Neural cell (in vitro differentiated cells): ENCODE results near the gene CSTF1. TPM values are rescaled to one million over a fixed set of nuclear protein-coding genes. Genes with fewer than 3 reads are reported as not detected.

Source experiments
- H2AFZ ChIP-seq: fragments of 200-600, 300-800 bp; sonication (generic), shearing (Covaris generic); 2 replicates; pipeline ENCODE4 v1.6.0; 2014; ENCODE audit warnings: low read depth, mild to moderate bottlenecking, antibody characterized with exemption, low read length, moderate library complexity
- H3F3A ChIP-seq: fragments of 200-600 bp; shearing (Covaris generic); 2 replicates; pipeline ENCODE4 v1.6.1; 2016; ENCODE audit warnings: mild to moderate bottlenecking, moderate library complexity, mixed read lengths, antibody characterized with exemption, low read length; ENCODE audit not compliant: insufficient read depth, poor library complexity, severe bottlenecking
- H3K27ac ChIP-seq: fragments of 200-600, 300-800 bp; sonication (generic), shearing (Covaris generic); 2 replicates; pipeline ENCODE4 v1.5.1; 2014; ENCODE audit warnings: mild to moderate bottlenecking, low read length, moderate library complexity
- H3K27me3 ChIP-seq: fragments of 300-800, 200-600 bp; sonication (generic), shearing (Covaris generic); 2 replicates; pipeline ENCODE4 v1.6.0; 2014; ENCODE audit warnings: mild to moderate bottlenecking, low read depth, low read length, moderate library complexity; ENCODE audit not compliant: insufficient read depth
- H3K36me3 ChIP-seq: fragments of 300-800, 200-600 bp; sonication (generic), shearing (Covaris generic); 2 replicates; pipeline ENCODE4 v1.5.1; 2014; ENCODE audit warnings: mild to moderate bottlenecking, antibody characterized with exemption, low read length, moderate library complexity; ENCODE audit not compliant: insufficient read depth
- H3K4me2 ChIP-seq: fragments of 300-800, 200-600 bp; sonication (generic), shearing (Covaris generic); 2 replicates; pipeline ENCODE4 v1.6.0; 2014; ENCODE audit warnings: mild to moderate bottlenecking, low read length
- H3K4me3 ChIP-seq: fragments of 300-800, 200-600 bp; sonication (generic), shearing (Covaris generic); 2 replicates; pipeline ENCODE4 v1.5.1; 2014; ENCODE audit warnings: mild to moderate bottlenecking, low read length, moderate library complexity
- H3K79me2 ChIP-seq: fragments of 200-600 bp; shearing (Covaris generic); replicated peaks from 2 replicates; pipeline ENCODE4 v1.6.0; 2014; ENCODE audit warnings: mild to moderate bottlenecking, low read length, moderate library complexity; ENCODE audit not compliant: insufficient read depth
- H3K9ac ChIP-seq: fragments of 300-800, 200-600 bp; sonication (generic), shearing (Covaris generic); 2 replicates; pipeline ENCODE4 v1.6.1; 2016; ENCODE audit warnings: mild to moderate bottlenecking, low read length, mixed read lengths
- H3K9me2 ChIP-seq: fragments of 200-600 bp; shearing (Covaris generic); 2 replicates; pipeline ENCODE4 v1.6.1; 2016; ENCODE audit warnings: mild to moderate bottlenecking, low read length, mixed read lengths; ENCODE audit not compliant: insufficient read depth
- H3K9me3 ChIP-seq: fragments of 200-600, 300-800 bp; sonication (generic), shearing (Covaris generic); 2 replicates; pipeline ENCODE4 v1.6.1; 2016; ENCODE audit warnings: mild to moderate bottlenecking, mixed run types, low read length, moderate library complexity, mixed read lengths
- H4K20me1 ChIP-seq: fragments of 200-600 bp; shearing (Covaris generic); 2 replicates; pipeline ENCODE4 v1.6.1; 2016; ENCODE audit warnings: mild to moderate bottlenecking, mixed run types; ENCODE audit not compliant: insufficient read depth
- CTCF ChIP-seq: fragments of 450-650 bp; IDR thresholded peaks from 2 replicates; pipeline ENCODE4 v1.5.1; 2014; ENCODE audit warnings: antibody characterized with exemption, mild to moderate bottlenecking, moderate library complexity; ENCODE audit not compliant: poor library complexity, severe bottlenecking
- EP300 ChIP-seq: fragments of 450-650 bp; conservative IDR thresholded peaks from 2 replicates; pipeline ENCODE4 v1.6.1; 2014; ENCODE audit warnings: antibody characterized with exemption, mild to moderate bottlenecking, moderate library complexity; ENCODE audit not compliant: poor library complexity, severe bottlenecking
- EZH2 ChIP-seq: fragments of 200-600, 300-800 bp; shearing (Covaris generic), sonication (generic); IDR thresholded peaks from 2 replicates; pipeline ENCODE4 v1.6.1; 2014; ENCODE audit warnings: antibody characterized with exemption, low read length, borderline replicate concordance, mild to moderate bottlenecking; ENCODE audit not compliant: insufficient read depth, poor library complexity, severe bottlenecking
- MXI1 ChIP-seq: fragments of 450-650 bp; conservative IDR thresholded peaks from 2 replicates; pipeline ENCODE4 v1.6.1; 2014; ENCODE audit warnings: antibody characterized with exemption, mild to moderate bottlenecking; ENCODE audit not compliant: poor library complexity, severe bottlenecking
- POLR2AphosphoS5 ChIP-seq: IDR thresholded peaks from 2 replicates; pipeline ENCODE4 v1.6.1; 2012
- RAD21 ChIP-seq: fragments of 450-650 bp; conservative IDR thresholded peaks from 2 replicates; pipeline ENCODE4 v1.6.1; 2014; ENCODE audit warnings: antibody characterized with exemption, mild to moderate bottlenecking, moderate library complexity
- REST ChIP-seq: IDR thresholded peaks from 2 replicates; pipeline ENCODE4 v1.6.1; 2012; ENCODE audit warnings: borderline replicate concordance
- SMC3 ChIP-seq: fragments of 450-650 bp; conservative IDR thresholded peaks from 2 replicates; pipeline ENCODE4 v1.6.1; 2014; ENCODE audit warnings: antibody characterized with exemption, mild to moderate bottlenecking, moderate library complexity; ENCODE audit not compliant: poor library complexity
- TAF1 ChIP-seq: IDR thresholded peaks from 2 replicates; pipeline ENCODE4 v1.6.1; 2012; ENCODE audit warnings: low read depth
- polyA plus RNA-seq: library from polyadenylated mRNA; depleted of rRNA; stranded (reverse); fragments of >200 nt; gene quantifications from 2 replicates; pipeline ENCODE4 v1.2.3, GENCODE V29; 2014

Gene CSTF1
- polyA plus RNA-seq, 1 donor from 2014 or later: 24.0 TPM

- Histone ChIP-seq H2AFZ (peak overlapping the region; percentile 85), H3K4me3 (peak overlapping the region; percentile 87), H3K27ac (no peak overlapping the region), H3K9me2 (no peaks in the 10 kb centered on the region), H3K79me2 (peaks cover 33% of the 10 kb centered on the region), H4K20me1 (no peaks in the 10 kb centered on the region), H3K36me3 (peaks cover 1% of the 10 kb centered on the region), H3K27me3 (no peaks in the 10 kb centered on the region), H3K4me2 (peak overlapping the region; percentile 68), H3K9ac (peak overlapping the region; percentile 80), H3F3A (no peaks in the 10 kb centered on the region), H3K9me3 (no peaks in the 10 kb centered on the region)
- TF ChIP-seq CTCF: no peak
- no peak for TF ChIP-seq TAF1
- TF ChIP-seq SMC3: no peak
- no peak for TF ChIP-seq EZH2
- no peak for TF ChIP-seq REST
- TF ChIP-seq RAD21: no peak
- TF ChIP-seq MXI1: no peak
- no peak for TF ChIP-seq EP300
- TF ChIP-seq POLR2AphosphoS5: no peak
These were observed 781 bp upstream of the CSTF1 start for GRCh38 chr20:56391596-56392131.

GRCh38 chr20:56392881-56393482 lies 537 bp downstream of the CSTF1 start:
- TF ChIP-seq POLR2AphosphoS5 (no peak), EZH2 (no peak), SMC3 (no peak), TAF1 (no peak), RAD21 (no peak), EP300 (no peak), CTCF (no peak), REST (no peak), MXI1 (no peak)
- peaks cover 33% of the 10 kb centered on the region for H3K79me2 ChIP-seq
- H3K27me3 ChIP-seq: no peaks in the 10 kb centered on the region
- H3K9ac ChIP-seq: peak overlapping the region; percentile 80
- H4K20me1 ChIP-seq: no peaks in the 10 kb centered on the region
- peak overlapping the region; percentile 66 for H2AFZ ChIP-seq
- H3K9me2 ChIP-seq: no peaks in the 10 kb centered on the region
- peak overlapping the region; percentile 87 for H3K4me3 ChIP-seq
- peak overlapping the region; percentile 86 for H3K27ac ChIP-seq
- H3K4me2 ChIP-seq: peak overlapping the region; percentile 71
- peaks cover 12% of the 10 kb centered on the region for H3K36me3 ChIP-seq
- no peaks in the 10 kb centered on the region for H3F3A ChIP-seq
- no peaks in the 10 kb centered on the region for H3K9me3 ChIP-seq
